Psoas muscle (tissue), 8 donors: Measurements from ENCODE around the gene PTPRQ. TPM values are rescaled to one million over a fixed set of nuclear protein-coding genes. Genes with fewer than 3 reads are reported as not detected.

Source experiments
- ATAC-seq, 4 donors: fragments of 200-7000 bp; cut with Tn5 transposase; one replicate each; pipeline ENCODE4 v1.9.1; 2020; ENCODE audit warnings: moderate library complexity in 3 of 4, mild to moderate bottlenecking in 2 of 4
- DNase-seq, 2 donors: peaks; one replicate each; pipeline ENCODE4 v3.0.0-alpha.2; 2020
- H3K27ac ChIP-seq: fragments of 200-600 bp; one replicate; pipeline ENCODE4 v1.8.0; 2022
- H3K27me3 ChIP-seq, 3 donors: fragments of 200-600 bp in 1 of 3; one replicate each; pipeline versions ENCODE4 v1.6.1 to v1.8.0; 2013 to 2022; ENCODE audit warnings: low read length in 2 of 3, mild to moderate bottlenecking in 2 of 3, moderate library complexity in 1 of 3; ENCODE audit not compliant: insufficient read depth in 3 of 3
- H3K36me3 ChIP-seq, 2 donors: fragments of 200-600 bp in 1 of 2; one replicate each; pipeline versions ENCODE4 v1.6.1 to v1.8.0; 2013 to 2022; ENCODE audit warnings: low read depth in 1 of 2, mild to moderate bottlenecking in 1 of 2, moderate library complexity in 1 of 2; ENCODE audit not compliant: insufficient read depth in 1 of 2
- H3K4me1 ChIP-seq: fragments of 200-600 bp; one replicate; pipeline ENCODE4 v1.8.0; 2022
- H3K4me3 ChIP-seq: fragments of 200-600 bp; one replicate; pipeline ENCODE4 v1.8.0; 2022; ENCODE audit warnings: mild to moderate bottlenecking
- H3K9me3 ChIP-seq: fragments of 200-600 bp; one replicate; pipeline ENCODE4 v1.8.0; 2022
- WGBS, 3 donors: extraction: QIAGEN DNeasy Blood & Tissue Kit; methylation state at CpG; one replicate each; pipeline versions ENCODE4 v1.1.6 to v1.1.7; 2013; 5-methylcytosine and 5-hydroxymethylcytosine counted together
- intact Hi-C, 2 donors: fragments of 100-400 bp; cut with DNase I; formaldehyde crosslinking; loops; one replicate each; pipeline versions ENCODE4 v1.11.0 to v1.14.2; 2022
- long read RNA-seq, 2 donors: library from polyadenylated mRNA; unstranded; transcript quantifications; one replicate each; pipeline ENCODE4 v2.0.0, GENCODE V29; 2021
- polyA plus RNA-seq, 3 donors: library from polyadenylated mRNA; stranded (reverse); fragments of 200-250 nt; gene quantifications; one replicate each; pipeline ENCODE4 v1.2.3, GENCODE V29; 2013
- total RNA-seq, 4 donors: library from RNA; stranded (reverse); fragmentation: NEBNext Ultra II Directional in 2 of 4; extraction: Animal tissue kit (Norgen Biotek cat#: 25700) in 2 of 4; gene quantifications; one replicate each; pipeline versions ENCODE4 v1.2.1 to v1.2.4, GENCODE V29; 2021 to 2023
- TF ChIP-seq, protein P1 (sequence below): fragments of 200-600 bp; IDR thresholded peaks from one replicate; pipeline ENCODE4 v1.8.0; 2022; ENCODE audit warnings: antibody characterized with exemption
- donor health status: healthy with polysubstance abuse.
- donor health status: DM: no; HTN: no; CAD: no; lungs with moderate emphysema.
- donor health status: Bipolar disorder and iron deficiency.
- donor health status: healthy.
- donor health status: DM: yes; HTN: yes; CAD: no.
- donor health status: DM: no; HTN: no; CAD: no.
- donor health status: DM: no; HTN: no; CAD: no.
- donor health status: DM: yes; HTN: yes; CAD: no.

PTPRQ gene
- total RNA-seq (1 to 10 TPM in 2 of 4 donors, under 1 TPM in 2; 0.04 to 1.6 (median 1.1) TPM), polyA plus RNA-seq (1 to 10 TPM in 1 of 3 donors, under 1 TPM in 2; 0.39 to 1.8 (median 0.79) TPM)
- long read RNA-seq, donor 1 = 0 reads
- long read RNA-seq, donor 2, partial matches to known transcripts = 1 of 2 reads
- long read RNA-seq, donor 2, other reads (novel, unspliced or antisense) = 1 of 2 reads

DNA sequence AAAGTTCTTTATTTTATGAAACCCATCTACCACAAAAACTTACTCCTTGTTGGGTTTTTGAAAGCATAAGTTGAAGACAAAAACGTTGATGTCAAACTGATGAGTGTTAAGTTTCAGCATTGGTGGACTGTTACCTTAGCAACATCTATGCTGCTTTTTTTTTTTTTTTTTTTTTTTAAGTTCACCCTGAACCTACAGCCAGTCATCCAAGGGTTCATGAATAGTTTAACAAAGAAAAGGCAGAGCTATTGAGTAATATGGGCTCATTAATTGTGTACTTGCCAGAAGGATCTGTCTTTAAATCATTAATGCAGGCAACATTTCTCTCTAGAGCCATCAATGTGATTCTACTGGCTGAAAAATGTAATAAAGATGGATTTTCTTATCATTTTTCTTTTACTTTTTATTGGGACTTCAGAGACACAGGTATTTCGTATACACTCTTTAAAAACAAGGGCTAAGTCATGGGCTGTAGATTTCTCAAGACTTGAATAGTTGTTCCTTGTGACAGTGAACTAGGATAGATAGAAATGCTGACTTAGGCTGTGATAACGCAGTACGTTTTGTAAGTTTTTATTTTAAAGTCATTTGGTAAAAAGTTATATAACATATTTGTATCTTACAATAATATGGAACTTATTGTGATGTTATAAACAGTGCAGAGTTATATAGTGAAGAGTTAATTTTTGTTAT is at the start of gene PTPRQ:
TSS of gene PTPRQ (plus strand) at position 262 of the 693 bp plus-strand sequence. CDS start at position 373, 111 bp downstream.
- TF ChIP-seq, protein P1, sequence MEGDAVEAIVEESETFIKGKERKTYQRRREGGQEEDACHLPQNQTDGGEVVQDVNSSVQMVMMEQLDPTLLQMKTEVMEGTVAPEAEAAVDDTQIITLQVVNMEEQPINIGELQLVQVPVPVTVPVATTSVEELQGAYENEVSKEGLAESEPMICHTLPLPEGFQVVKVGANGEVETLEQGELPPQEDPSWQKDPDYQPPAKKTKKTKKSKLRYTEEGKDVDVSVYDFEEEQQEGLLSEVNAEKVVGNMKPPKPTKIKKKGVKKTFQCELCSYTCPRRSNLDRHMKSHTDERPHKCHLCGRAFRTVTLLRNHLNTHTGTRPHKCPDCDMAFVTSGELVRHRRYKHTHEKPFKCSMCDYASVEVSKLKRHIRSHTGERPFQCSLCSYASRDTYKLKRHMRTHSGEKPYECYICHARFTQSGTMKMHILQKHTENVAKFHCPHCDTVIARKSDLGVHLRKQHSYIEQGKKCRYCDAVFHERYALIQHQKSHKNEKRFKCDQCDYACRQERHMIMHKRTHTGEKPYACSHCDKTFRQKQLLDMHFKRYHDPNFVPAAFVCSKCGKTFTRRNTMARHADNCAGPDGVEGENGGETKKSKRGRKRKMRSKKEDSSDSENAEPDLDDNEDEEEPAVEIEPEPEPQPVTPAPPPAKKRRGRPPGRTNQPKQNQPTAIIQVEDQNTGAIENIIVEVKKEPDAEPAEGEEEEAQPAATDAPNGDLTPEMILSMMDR = no peak
- no peak within 1 kb of the TSS for H3K4me3 ChIP-seq
- no peaks in the 10 kb centered on the region for H3K4me1 ChIP-seq
- no peaks in the 10 kb centered on the region for H3K36me3 ChIP-seq
- WGBS, 3 donors = 71 to 81% (median 74%) methylated on average over 4 of the region's 4 CpGs
- no peaks in the 10 kb centered on the region for H3K9me3 ChIP-seq
- ATAC-seq = no peak
- H3K27ac ChIP-seq = no peak within 1 kb of the TSS
- no peak for DNase-seq
- H3K27me3 ChIP-seq = no peaks in the 10 kb centered on the region
- intact Hi-C loops = no loop called here

DNA sequence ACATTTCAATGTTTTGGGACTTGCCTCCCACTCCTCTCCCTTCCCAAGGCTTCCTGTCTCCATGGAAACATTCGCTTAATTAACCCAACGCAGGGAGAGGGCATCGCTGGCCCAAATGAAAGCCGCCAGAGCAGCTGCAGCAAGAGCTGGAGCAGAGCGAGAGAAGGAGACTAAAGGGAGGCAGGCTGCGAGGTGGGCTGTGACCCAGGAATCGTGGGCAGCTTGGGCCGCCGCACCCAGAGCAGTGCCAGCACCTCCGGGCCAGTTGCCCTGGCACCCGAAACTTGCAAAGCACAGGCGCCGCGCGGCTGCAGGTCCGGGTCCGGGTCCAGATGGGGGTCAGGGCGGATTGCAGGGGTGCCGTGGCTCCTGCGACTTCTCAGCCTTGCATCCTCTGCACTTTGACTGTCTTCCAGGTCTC is 43.5 kb upstream of the PTPRQ start:
- Histone ChIP-seq H3K27me3 (no peaks in the 10 kb centered on the region), H3K4me3 (peak overlapping the region; percentile 59), H3K27ac (no peak overlapping the region), H3K9me3 (no peaks in the 10 kb centered on the region), H3K36me3 (no peaks in the 10 kb centered on the region), H3K4me1 (no peaks in the 10 kb centered on the region)
- TF ChIP-seq, protein P1 = no peak
- peak in 3 of 4 donors; percentile 32 to 42 (median 35) for ATAC-seq
- intact Hi-C loops = no loop called here
- 22 to 43% (median 24%) methylated on average over 20 of the region's 20 CpGs for WGBS, 3 donors
- peak in 1 of 2 donors; percentile 49 for DNase-seq

GRCh38 chr12:80401191-80401590 is 42.8 kb upstream of the PTPRQ start:
- intact Hi-C loops = no loop called here
- ATAC-seq (no peak), DNase-seq (no peak)
- WGBS, 3 donors = 83 to 94% (median 86%) methylated on average over 3 of the region's 3 CpGs
- Histone ChIP-seq H3K27ac (no peak overlapping the region), H3K4me1 (no peaks in the 10 kb centered on the region), H3K27me3 (no peaks in the 10 kb centered on the region), H3K36me3 (no peaks in the 10 kb centered on the region), H3K9me3 (no peaks in the 10 kb centered on the region), H3K4me3 (peak overlapping the region; percentile 59)
- TF ChIP-seq, protein P1 = no peak

GRCh38 chr12:80404629-80405028 is 39.4 kb upstream of the PTPRQ start:
- H3K36me3 ChIP-seq = no peaks in the 10 kb centered on the region

More at GRCh38 chr12:80404629-80405028, 39.4 kb upstream of the PTPRQ start:
- Histone ChIP-seq H3K27me3 (no peaks in the 10 kb centered on the region), H3K4me3 (no peak overlapping the region), H3K9me3 (no peaks in the 10 kb centered on the region), H3K4me1 (no peaks in the 10 kb centered on the region), H3K27ac (no peak overlapping the region)
- WGBS, 3 donors = 63 to 69% (median 64%) methylated on average over 2 of the region's 2 CpGs
- ATAC-seq = no peak
- TF ChIP-seq, protein P1 = no peak
- intact Hi-C loops = no loop called here
- DNase-seq = no peak
